ENCODE data around the gene POU2F2. TPM values are rescaled to one million over a fixed set of nuclear protein-coding genes. Genes with fewer than 3 reads are reported as not detected.

The POU2F2 gene
- total and polyA plus RNA-seq, 9 of the 15 experiments (the other 6 are each of a cell fraction or from before 2014, with no cell fraction given) = 0.03 to 0.68 (median 0.14) TPM

DNA sequence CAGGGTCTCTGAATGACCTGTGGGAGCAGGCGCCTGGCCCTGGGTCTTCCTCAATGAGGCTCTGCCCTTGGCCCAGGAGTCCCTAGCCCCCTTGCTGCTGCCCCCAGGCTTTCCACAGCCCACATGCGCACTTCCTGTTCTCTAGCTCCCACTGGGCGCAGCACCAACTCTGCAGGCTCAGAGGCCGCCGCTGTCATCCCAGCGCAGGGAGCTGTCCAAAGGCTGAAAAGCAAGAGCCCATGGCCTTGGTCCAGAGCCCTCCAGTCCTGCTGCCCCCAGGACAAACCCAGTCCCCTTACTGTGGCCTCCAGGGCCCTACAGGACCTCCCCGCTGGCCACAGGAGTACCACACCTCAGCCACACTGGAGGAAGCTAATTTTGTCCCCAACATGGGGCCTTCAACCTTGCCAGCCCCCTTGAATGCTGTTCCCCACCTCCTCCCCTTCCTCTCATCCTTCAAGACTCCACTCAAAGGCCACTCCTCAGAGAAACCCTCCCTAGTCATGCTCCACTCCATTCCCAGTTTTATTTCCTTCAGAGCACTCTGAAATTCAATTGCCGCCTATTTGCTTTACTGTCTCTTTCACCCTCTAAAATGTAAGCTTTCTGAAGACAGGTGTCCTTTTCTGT, 8.0 kb upstream of the POU2F2 start (continued):
- TF ChIP-seq, protein P1, sequence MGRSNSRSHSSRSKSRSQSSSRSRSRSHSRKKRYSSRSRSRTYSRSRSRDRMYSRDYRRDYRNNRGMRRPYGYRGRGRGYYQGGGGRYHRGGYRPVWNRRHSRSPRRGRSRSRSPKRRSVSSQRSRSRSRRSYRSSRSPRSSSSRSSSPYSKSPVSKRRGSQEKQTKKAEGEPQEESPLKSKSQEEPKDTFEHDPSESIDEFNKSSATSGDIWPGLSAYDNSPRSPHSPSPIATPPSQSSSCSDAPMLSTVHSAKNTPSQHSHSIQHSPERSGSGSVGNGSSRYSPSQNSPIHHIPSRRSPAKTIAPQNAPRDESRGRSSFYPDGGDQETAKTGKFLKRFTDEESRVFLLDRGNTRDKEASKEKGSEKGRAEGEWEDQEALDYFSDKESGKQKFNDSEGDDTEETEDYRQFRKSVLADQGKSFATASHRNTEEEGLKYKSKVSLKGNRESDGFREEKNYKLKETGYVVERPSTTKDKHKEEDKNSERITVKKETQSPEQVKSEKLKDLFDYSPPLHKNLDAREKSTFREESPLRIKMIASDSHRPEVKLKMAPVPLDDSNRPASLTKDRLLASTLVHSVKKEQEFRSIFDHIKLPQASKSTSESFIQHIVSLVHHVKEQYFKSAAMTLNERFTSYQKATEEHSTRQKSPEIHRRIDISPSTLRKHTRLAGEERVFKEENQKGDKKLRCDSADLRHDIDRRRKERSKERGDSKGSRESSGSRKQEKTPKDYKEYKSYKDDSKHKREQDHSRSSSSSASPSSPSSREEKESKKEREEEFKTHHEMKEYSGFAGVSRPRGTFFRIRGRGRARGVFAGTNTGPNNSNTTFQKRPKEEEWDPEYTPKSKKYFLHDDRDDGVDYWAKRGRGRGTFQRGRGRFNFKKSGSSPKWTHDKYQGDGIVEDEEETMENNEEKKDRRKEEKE (IDR thresholded peaks at IDR 0.05; ENCODE audit: borderline replicate concordance in 1 of 2, control insufficient read depth in 1 of 2, low read depth in 2 of 2, low read length in 1 of 2) = no peak
- TF ChIP-seq TCF3 (CRISPR knock-in tag; IDR thresholded peaks at IDR 0.05) = no peak
- peak in 1 of 3 experiments; percentile 33; a peak in 1 of 6 replicates for TF ChIP-seq CTCF (IDR thresholded peaks at IDR 0.05 in 2 of 3, conservative IDR thresholded peaks at IDR 0.05 in 1 of 3; ENCODE audit: insufficient read depth in 2 of 3, low read depth in 1 of 3, low read length in 3 of 3)
- TF ChIP-seq EWSR1 (IDR thresholded peaks at IDR 0.05; ENCODE audit: borderline replicate concordance, low read depth, partially characterized antibody) = no peak
- TF ChIP-seq GABPB1 (CRISPR knock-in tag; IDR thresholded peaks at IDR 0.05) = 0 out of 2 replicates have a peak, but pooled peaks have one; percentile 31
- no peak for TF ChIP-seq CBX3 (IDR thresholded peaks at IDR 0.05; ENCODE audit: borderline replicate concordance in 1 of 2, low read length in 2 of 2)
- no peak for TF ChIP-seq SIRT6 (IDR thresholded peaks at IDR 0.05; ENCODE audit: low read depth, low read length)
- TF ChIP-seq CUX1 (CRISPR knock-in tag; IDR thresholded peaks at IDR 0.05) = no peak
- peak in 1 of 3 experiments; percentile 52; a peak in 2 of 6 replicates for TF ChIP-seq ZBTB11 (CRISPR knock-in tag; IDR thresholded peaks at IDR 0.05)

All from K562 (cell line).